Common myeloid progenitor, CD34-positive (primary cell): ENCODE results near the gene PPP2R1B.

Source experiments
- CTCF ChIA-PET: fragments of 350-600 bp; sonication (Branson Sonifier 250); formaldehyde crosslinking; loops from one replicate; lab custom pipeline; 2021; ENCODE audit warnings: antibody characterized with exemption; lab: Charles Lee
- POLR2A ChIA-PET: fragments of 350-600 bp; sonication (Branson Sonifier 250); formaldehyde crosslinking; loops from one replicate; lab custom pipeline; 2021; ENCODE audit warnings: antibody characterized with exemption; lab: Charles Lee
- DNase-seq, 3 donors: peaks; one replicate each; pipeline versions ENCODE4 v3.0.0 to v3.0.0-alpha.2; 2013
- H3K27ac ChIP-seq, 2 experiments: 1 replicate in 1 of 2; 2 replicates in 1 of 2; pipeline ENCODE4 v1.7.0; 2013; ENCODE audit warnings: inconsistent platforms in 2 of 2, low read length in 2 of 2, mild to moderate bottlenecking in 2 of 2, low read depth in 1 of 2, moderate library complexity in 1 of 2; ENCODE audit not compliant: severe bottlenecking in 2 of 2, insufficient read depth in 1 of 2, poor library complexity in 1 of 2
- H3K27me3 ChIP-seq, 5 experiments: replicated peaks in 2 of 5; 1 replicate in 3 of 5; 2 replicates in 2 of 5; pipeline versions ENCODE4 v1.6.1 to v1.7.0; 2013; ENCODE audit warnings: low read length in 4 of 5, mild to moderate bottlenecking in 2 of 5, moderate library complexity in 2 of 5, inconsistent platforms in 1 of 5; ENCODE audit not compliant: insufficient read depth in 5 of 5, control insufficient read depth in 4 of 5
- H3K36me3 ChIP-seq, 4 experiments: 1 replicate in 2 of 4; 2 replicates in 2 of 4; pipeline versions ENCODE4 v1.6.1 to v1.7.0; 2013; ENCODE audit warnings: low read length in 3 of 4, control low read depth in 1 of 4, mild to moderate bottlenecking in 1 of 4; ENCODE audit not compliant: control insufficient read depth in 4 of 4, insufficient read depth in 4 of 4
- H3K4me1 ChIP-seq, 4 experiments: 1 replicate in 3 of 4; 2 replicates in 1 of 4; pipeline versions ENCODE4 v1.6.1 to v1.7.1; 2013; ENCODE audit warnings: low read length in 3 of 4, mild to moderate bottlenecking in 3 of 4, control low read depth in 1 of 4, inconsistent platforms in 1 of 4, moderate library complexity in 1 of 4; ENCODE audit not compliant: control insufficient read depth in 4 of 4, insufficient read depth in 4 of 4; ENCODE audit errors: control extremely low read depth in 1 of 4
- H3K4me3 ChIP-seq, 7 experiments: 1 replicate in 4 of 7; 2 replicates in 3 of 7; pipeline versions ENCODE4 v1.5.1 to v1.7.0; 2013; ENCODE audit warnings: mild to moderate bottlenecking in 7 of 7, low read length in 6 of 7, moderate library complexity in 6 of 7, inconsistent platforms in 2 of 7, low read depth in 2 of 7, control low read depth in 1 of 7; ENCODE audit not compliant: insufficient read depth in 4 of 7, control insufficient read depth in 1 of 7; ENCODE audit errors: extremely low read depth in 1 of 7
- H3K9me3 ChIP-seq, 5 experiments: 1 replicate in 4 of 5; 2 replicates in 1 of 5; pipeline versions ENCODE4 v1.6.1 to v1.7.1; 2013; ENCODE audit warnings: low read length in 4 of 5, mild to moderate bottlenecking in 2 of 5, inconsistent platforms in 1 of 5, low read depth in 1 of 5, moderate library complexity in 1 of 5; ENCODE audit not compliant: control insufficient read depth in 4 of 5, insufficient read depth in 2 of 5; ENCODE audit errors: control extremely low read depth in 1 of 5
- WGBS: methylation state at CpG from one replicate; pipeline ENCODE4 v1.1.5; 2013; ENCODE audit not compliant: insufficient coverage; 5-methylcytosine and 5-hydroxymethylcytosine counted together

The PPP2R1B gene

DNA sequence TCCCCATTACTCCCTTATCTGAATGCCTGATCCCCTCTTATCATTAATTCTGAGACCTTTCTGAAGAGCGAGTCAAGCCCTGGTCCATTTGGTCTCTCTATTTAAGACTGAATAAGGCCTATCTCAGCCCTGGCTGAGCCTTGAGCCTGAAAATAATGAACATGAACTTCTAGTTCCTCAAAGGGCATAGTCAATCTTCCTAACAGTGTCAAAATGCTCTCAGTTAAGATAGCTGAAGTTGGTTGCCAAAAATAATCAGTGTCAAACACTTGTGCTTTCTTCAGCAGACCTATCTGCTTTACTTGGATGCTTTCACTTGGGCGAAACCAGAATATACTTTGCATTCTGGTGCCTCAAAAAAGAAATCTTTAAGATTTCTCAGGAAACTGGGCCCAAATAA is 42.6 kb upstream of the PPP2R1B start:
- 95% methylated on average over 2 of the region's 2 CpGs for WGBS
- Histone ChIP-seq H3K4me3 (no peak overlapping the region), H3K27ac (no peak overlapping the region), H3K36me3 (peaks cover 3 to 47% (median 24%) of the 10 kb centered on the region in 4 experiments), H3K27me3 (no peaks in the 10 kb centered on the region), H3K4me1 (no peaks in the 10 kb centered on the region), H3K9me3 (peaks cover 0 to 2% (median 0%) of the 10 kb centered on the region in 5 experiments)
- POLR2A ChIA-PET = no interaction called here
- CTCF ChIA-PET = no interaction called here
- DNase-seq = no peak

DNA sequence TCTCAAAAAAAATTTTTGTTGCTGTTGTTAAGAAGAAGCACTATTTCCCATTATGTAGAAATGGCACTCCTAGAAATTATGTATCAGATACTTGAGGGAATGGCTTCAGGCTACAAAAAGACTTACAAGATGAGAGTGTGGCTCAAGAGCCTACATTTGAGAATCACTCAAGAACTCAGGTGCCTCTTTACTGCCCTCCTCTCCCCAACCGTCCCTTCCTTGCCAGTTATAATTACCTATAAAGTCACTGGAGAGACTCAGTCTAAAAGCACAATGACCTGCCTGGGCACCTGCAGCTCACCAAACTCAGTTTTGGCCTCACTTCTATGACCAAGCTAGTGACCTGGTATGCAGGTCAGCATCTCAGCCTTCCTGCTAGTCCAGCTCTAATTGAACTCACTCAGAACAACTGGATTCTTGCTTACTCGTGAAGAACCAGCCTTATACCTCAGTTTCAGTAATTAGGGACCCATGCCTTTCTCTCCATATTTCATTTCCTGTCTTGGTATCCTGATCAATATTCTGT is 41.9 kb upstream of the PPP2R1B start:
- DNase-seq = no peak
- CTCF ChIA-PET = interaction anchor here (1.0 kb wide), 1 partner anchor 31 kb away, joined by 3 read pairs; no protein-coding TSS in a partner anchor

DNA sequence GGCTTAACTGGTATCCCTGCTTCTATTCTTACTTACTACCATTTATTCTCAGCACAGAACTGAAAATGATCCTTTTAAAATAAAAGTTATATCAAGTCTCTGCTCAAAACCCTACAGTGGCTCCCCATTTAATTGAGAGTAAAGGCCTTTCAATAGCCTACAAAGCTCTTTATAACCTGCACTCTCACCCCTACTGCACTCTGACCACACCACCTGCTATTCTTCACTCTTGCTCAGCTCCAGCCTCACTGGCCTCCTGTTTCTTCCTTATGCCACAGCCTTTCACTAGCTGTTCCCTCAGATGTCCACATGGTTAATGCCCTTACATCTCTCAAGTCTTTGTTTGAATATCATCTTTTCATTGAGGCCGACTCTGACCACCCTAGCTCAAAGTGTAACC is 40.9 kb upstream of the PPP2R1B start:
- ChIA-PET POLR2A (no interaction called here), CTCF (interaction anchor here (1.0 kb wide), 1 partner anchor 17 kb away, joined by 3 read pairs; no protein-coding TSS in a partner anchor)
- peaks cover 0 to 2% (median 0%) of the 10 kb centered on the region in 5 experiments for H3K9me3 ChIP-seq
- H3K27me3 ChIP-seq = no peaks in the 10 kb centered on the region
- no CpG with 5 or more reads among the region's 1 CpG for WGBS
- no peak overlapping the region for H3K27ac ChIP-seq
- no peaks in the 10 kb centered on the region for H3K4me1 ChIP-seq
- no peak overlapping the region for H3K4me3 ChIP-seq
- no peak for DNase-seq
- H3K36me3 ChIP-seq = peaks cover 2 to 44% (median 26%) of the 10 kb centered on the region in 4 experiments

More for the DNA sequence above, 41.9 kb upstream of the PPP2R1B start:
- Histone ChIP-seq H3K9me3 (peaks cover 0 to 2% (median 0%) of the 10 kb centered on the region in 5 experiments), H3K4me3 (no peak overlapping the region), H3K36me3 (peaks cover 3 to 47% (median 24%) of the 10 kb centered on the region in 4 experiments), H3K4me1 (no peaks in the 10 kb centered on the region), H3K27me3 (no peaks in the 10 kb centered on the region), H3K27ac (no peak overlapping the region)
- WGBS = 100% methylated on average over 2 of the region's 2 CpGs
- POLR2A ChIA-PET = interaction anchor here (0.6 kb wide), 1 partner anchor 966 kb away, joined by 9 read pairs; no protein-coding TSS in a partner anchor

DNA sequence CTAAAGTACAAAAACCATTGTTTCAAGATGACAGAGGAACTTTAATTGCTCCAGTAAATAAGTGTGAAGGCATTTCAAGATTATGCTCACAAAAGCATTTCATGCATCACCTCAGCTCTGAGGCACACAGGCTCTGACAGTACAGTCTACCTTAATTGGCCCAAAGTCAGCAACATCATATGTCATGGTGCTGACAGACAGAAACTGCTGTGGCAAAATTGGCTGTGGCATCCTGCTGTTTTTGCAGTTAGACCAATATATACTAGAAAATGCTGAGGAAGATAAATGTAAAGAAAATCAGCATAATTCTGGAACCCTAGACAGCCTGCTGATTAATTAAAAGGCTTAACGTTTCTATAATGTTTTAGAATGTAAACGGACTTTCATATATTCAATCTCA is 34.9 kb upstream of the PPP2R1B start:
- ChIA-PET CTCF (interaction anchor here (1.4 kb wide), 1 partner anchor 11 kb away, joined by 5 read pairs; no protein-coding TSS in a partner anchor), POLR2A (no interaction called here)
- no CpG with 5 or more reads among the region's 2 CpGs for WGBS

DNA sequence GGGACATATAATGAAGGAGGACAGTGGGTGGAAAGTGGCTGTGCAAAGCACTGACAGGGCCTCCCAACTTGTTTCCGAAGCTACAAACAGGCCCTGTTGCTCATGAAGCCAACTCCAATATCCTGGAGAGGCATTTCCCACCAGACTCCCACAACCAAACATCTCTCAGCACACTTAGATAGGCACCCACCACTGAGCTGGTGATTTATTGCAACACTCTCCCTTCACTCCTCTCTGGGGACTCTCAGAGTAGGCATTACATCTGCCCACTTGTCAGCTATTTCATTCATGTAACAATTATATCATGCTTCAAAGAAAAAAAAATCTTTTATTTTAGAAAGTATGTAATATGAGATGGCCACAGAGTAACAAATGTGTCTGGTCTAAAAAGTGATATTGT is 32.1 kb upstream of the PPP2R1B start:
- H3K36me3 ChIP-seq = peaks cover 3 to 35% (median 17%) of the 10 kb centered on the region in 4 experiments
- CTCF ChIA-PET = no interaction called here
- H3K27ac ChIP-seq = no peak overlapping the region
- peaks cover 0 to 3% (median 0%) of the 10 kb centered on the region in 4 experiments for H3K4me1 ChIP-seq
- POLR2A ChIA-PET = no interaction called here
- H3K9me3 ChIP-seq = peaks cover 1 to 13% (median 6%) of the 10 kb centered on the region in 5 experiments
- no CpG with 5 or more reads among the region's 1 CpG for WGBS
- DNase-seq = no peak
- no peak overlapping the region for H3K4me3 ChIP-seq
- no peaks in the 10 kb centered on the region for H3K27me3 ChIP-seq

More for the DNA sequence above, 34.9 kb upstream of the PPP2R1B start:
- Histone ChIP-seq H3K27ac (no peak overlapping the region), H3K4me3 (no peak overlapping the region), H3K36me3 (peaks cover 3 to 53% (median 21%) of the 10 kb centered on the region in 4 experiments), H3K4me1 (peaks cover 0 to 3% (median 0%) of the 10 kb centered on the region in 4 experiments), H3K9me3 (peaks cover 1 to 13% (median 6%) of the 10 kb centered on the region in 5 experiments), H3K27me3 (no peaks in the 10 kb centered on the region)
- no peak for DNase-seq

DNA sequence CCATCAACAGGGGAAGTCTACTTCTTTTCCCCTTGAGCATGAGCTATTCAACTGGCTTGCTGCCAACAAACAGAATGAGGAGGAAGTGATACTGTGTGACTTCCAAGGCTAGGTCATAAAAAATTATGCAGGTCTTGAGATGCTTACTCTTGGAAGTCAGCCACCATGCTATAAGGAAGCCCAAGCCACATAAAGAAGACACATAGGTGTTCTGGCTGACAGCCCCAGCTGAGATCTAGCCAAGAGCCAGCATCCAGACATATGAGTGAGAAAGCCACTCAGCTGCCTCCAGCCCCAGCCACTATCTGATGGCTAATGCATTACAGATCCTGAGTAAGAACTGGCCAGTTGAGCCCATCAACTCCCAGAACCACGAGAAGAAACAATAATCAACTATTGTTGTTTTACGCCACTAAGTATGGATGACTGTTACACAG is 31.0 kb upstream of the PPP2R1B start:
- Histone ChIP-seq H3K27ac (no peak overlapping the region), H3K9me3 (peaks cover 1 to 13% (median 6%) of the 10 kb centered on the region in 5 experiments), H3K4me1 (peaks cover 0 to 3% (median 0%) of the 10 kb centered on the region in 4 experiments), H3K27me3 (no peaks in the 10 kb centered on the region), H3K4me3 (no peak overlapping the region), H3K36me3 (peaks cover 3 to 35% (median 15%) of the 10 kb centered on the region in 4 experiments)
- peak; percentile 21 to 70 (median 65) for DNase-seq
- POLR2A ChIA-PET = interaction anchor here (0.6 kb wide), 1 partner anchor 83 kb away, joined by 4 read pairs; no protein-coding TSS in a partner anchor
- CTCF ChIA-PET = interaction anchor here (1.4 to 5.4 kb wide), 2 partner anchors 19 to 26 kb away, joined by 3 to 27 read pairs; no protein-coding TSS in a partner anchor
- WGBS = 100% methylated on average over 2 of the region's 2 CpGs

DNA sequence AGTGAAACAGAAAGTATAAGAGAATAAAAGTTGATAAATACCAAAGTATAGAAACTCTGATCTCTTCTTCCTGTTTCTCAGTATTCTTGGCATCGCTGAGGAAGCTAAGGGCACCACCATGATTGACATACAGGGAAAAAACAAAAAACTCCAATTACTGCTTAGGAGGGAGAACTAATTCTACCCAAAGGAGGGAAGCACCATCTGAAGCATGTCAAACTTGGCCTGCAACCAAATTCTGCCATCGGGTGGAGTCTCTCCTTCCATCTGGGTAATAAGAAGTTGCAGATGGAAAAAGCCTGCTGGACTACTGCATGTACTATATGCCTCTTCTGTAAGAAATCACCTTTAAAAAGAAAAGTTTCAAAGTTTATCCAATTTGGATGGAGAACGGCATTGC is 30.5 kb upstream of the PPP2R1B start:
- ChIA-PET POLR2A (interaction anchor here (0.6 kb wide), 1 partner anchor 83 kb away, joined by 4 read pairs; no protein-coding TSS in a partner anchor), CTCF (interaction anchor here (1.1 to 5.4 kb wide), 3 partner anchors 19 to 43 kb away, joined by 3 to 27 read pairs (median 3); no protein-coding TSS in a partner anchor)
- 100% methylated on average over 1 of the region's 3 CpGs for WGBS
- Histone ChIP-seq H3K9me3 (peaks cover 1 to 13% (median 6%) of the 10 kb centered on the region in 5 experiments), H3K4me3 (no peak overlapping the region), H3K27me3 (no peaks in the 10 kb centered on the region), H3K4me1 (peaks cover 0 to 3% (median 0%) of the 10 kb centered on the region in 4 experiments), H3K36me3 (peaks cover 3 to 31% (median 13%) of the 10 kb centered on the region in 4 experiments), H3K27ac (no peak overlapping the region)
- DNase-seq = peak in 2 of 3 donors; percentile 6 to 11
